Activated CD8-positive, alpha-beta T cell treated with anti-CD3 and anti-CD28 coated beads for 36 hours (primary cell): Measurements from ENCODE around the gene TGM4. TPM values are rescaled to one million over a fixed set of nuclear protein-coding genes. Genes with fewer than 3 reads are reported as not detected.
A peak's percentile ranks its signal among the peaks of the same experiment; 100 is the strongest.

Source experiments
- ATAC-seq: fragments of 200-7000 bp; cut with Tn5 transposase; one replicate; pipeline ENCODE4 v1.10.0; 2021; ENCODE audit warnings: mild to moderate bottlenecking, moderate library complexity
- CTCF ChIA-PET: fragments of 350-600 bp; sonication (Branson Sonifier 250); formaldehyde crosslinking; loops from one replicate; lab custom pipeline; 2021; ENCODE audit warnings: antibody characterized with exemption; lab: Charles Lee
- POLR2A ChIA-PET: fragments of 350-600 bp; sonication (Branson Sonifier 250); formaldehyde crosslinking; loops from one replicate; lab custom pipeline; 2021; ENCODE audit warnings: antibody characterized with exemption; lab: Charles Lee
- DNase-seq: peaks from one replicate; pipeline ENCODE4 v3.0.0-alpha.2; 2020
- H3K27ac Mint-ChIP-seq: one replicate; pipeline ENCODE4 v1.8.0; 2021; ENCODE audit warnings: mild to moderate bottlenecking, mixed read lengths
- H3K27me3 Mint-ChIP-seq: one replicate; pipeline ENCODE4 v1.8.0; 2021; ENCODE audit warnings: mixed read lengths
- H3K36me3 Mint-ChIP-seq: one replicate; pipeline ENCODE4 v1.8.0; 2021; ENCODE audit warnings: low read depth, mixed read lengths
- H3K4me1 Mint-ChIP-seq: one replicate; pipeline ENCODE4 v1.8.0; 2021; ENCODE audit warnings: low read depth, mixed read lengths
- H3K4me3 Mint-ChIP-seq: one replicate; pipeline ENCODE4 v1.8.0; 2021; ENCODE audit warnings: mild to moderate bottlenecking, moderate library complexity, mixed read lengths
- H3K9me3 Mint-ChIP-seq: one replicate; pipeline ENCODE4 v1.8.0; 2021; ENCODE audit warnings: mixed read lengths
- intact Hi-C: fragments of 100-400 bp; cut with micrococcal nuclease; formaldehyde crosslinking; loops from one replicate; pipeline ENCODE4 v1.10.0; 2022
- total RNA-seq, 2 experiments: library from RNA; stranded (reverse); gene quantifications; one replicate each; pipeline ENCODE4 v1.2.3, GENCODE V29; 2021
- TF ChIP-seq, protein P1 (sequence below): fragments of 200-600 bp; IDR thresholded peaks from one replicate; pipeline ENCODE4 v1.8.0; 2022; ENCODE audit warnings: antibody characterized with exemption, mild to moderate bottlenecking

TGM4 gene
- total RNA-seq, 2 experiments from 2014 or later, result not detected

GRCh38 chr3:44877333-44877732 lies 2.9 kb downstream of the TGM4 start:
- DNase-seq (no peak), ATAC-seq (no peak)
- TF ChIP-seq, protein P1, sequence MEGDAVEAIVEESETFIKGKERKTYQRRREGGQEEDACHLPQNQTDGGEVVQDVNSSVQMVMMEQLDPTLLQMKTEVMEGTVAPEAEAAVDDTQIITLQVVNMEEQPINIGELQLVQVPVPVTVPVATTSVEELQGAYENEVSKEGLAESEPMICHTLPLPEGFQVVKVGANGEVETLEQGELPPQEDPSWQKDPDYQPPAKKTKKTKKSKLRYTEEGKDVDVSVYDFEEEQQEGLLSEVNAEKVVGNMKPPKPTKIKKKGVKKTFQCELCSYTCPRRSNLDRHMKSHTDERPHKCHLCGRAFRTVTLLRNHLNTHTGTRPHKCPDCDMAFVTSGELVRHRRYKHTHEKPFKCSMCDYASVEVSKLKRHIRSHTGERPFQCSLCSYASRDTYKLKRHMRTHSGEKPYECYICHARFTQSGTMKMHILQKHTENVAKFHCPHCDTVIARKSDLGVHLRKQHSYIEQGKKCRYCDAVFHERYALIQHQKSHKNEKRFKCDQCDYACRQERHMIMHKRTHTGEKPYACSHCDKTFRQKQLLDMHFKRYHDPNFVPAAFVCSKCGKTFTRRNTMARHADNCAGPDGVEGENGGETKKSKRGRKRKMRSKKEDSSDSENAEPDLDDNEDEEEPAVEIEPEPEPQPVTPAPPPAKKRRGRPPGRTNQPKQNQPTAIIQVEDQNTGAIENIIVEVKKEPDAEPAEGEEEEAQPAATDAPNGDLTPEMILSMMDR, result no peak
- Mint-ChIP-seq H3K4me1 (no peaks in the 10 kb centered on the region), H3K27ac (no peak overlapping the region), H3K27me3 (no peaks in the 10 kb centered on the region), H3K4me3 (no peak overlapping the region), H3K9me3 (no peaks in the 10 kb centered on the region), H3K36me3 (no peaks in the 10 kb centered on the region)
- CTCF ChIA-PET, result no interaction called here
- intact Hi-C loops, result no loop called here
- POLR2A ChIA-PET, result interaction anchor here (1.4 kb wide), 1 partner anchor 11 kb away, joined by 4 read pairs; no protein-coding TSS in a partner anchor

DNA sequence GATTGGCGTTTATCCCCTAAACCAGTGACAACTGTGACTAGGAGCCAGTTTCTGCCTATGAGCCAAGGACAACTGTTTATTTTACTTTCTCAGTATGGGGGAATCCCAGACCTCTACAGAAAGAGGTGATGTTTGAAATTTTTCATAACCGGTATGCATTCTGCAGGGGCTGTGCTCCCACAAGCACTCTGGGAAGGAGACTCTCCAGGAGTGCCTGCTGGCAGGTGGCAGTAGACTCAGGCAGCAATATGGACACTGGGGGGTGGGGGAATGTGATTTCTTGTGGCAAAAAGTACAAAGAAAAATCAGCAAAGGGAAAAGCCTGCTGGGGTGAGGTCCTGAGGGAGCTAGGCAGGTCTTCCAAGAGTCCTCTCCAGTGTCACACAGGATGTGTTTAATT lies 5.9 kb downstream of the TGM4 start:
- Mint-ChIP-seq H3K4me3 (no peak overlapping the region), H3K4me1 (no peaks in the 10 kb centered on the region), H3K27ac (no peak overlapping the region), H3K36me3 (no peaks in the 10 kb centered on the region), H3K27me3 (peaks cover 6% of the 10 kb centered on the region), H3K9me3 (no peaks in the 10 kb centered on the region)
- CTCF ChIA-PET, result no interaction called here
- intact Hi-C loops, result no loop called here
- DNase-seq (no peak), ATAC-seq (no peak)
- TF ChIP-seq, protein P1, result no peak
- POLR2A ChIA-PET, result interaction anchor here (1.3 kb wide), 1 partner anchor 44 kb away, joined by 3 read pairs; no protein-coding TSS in a partner anchor

DNA sequence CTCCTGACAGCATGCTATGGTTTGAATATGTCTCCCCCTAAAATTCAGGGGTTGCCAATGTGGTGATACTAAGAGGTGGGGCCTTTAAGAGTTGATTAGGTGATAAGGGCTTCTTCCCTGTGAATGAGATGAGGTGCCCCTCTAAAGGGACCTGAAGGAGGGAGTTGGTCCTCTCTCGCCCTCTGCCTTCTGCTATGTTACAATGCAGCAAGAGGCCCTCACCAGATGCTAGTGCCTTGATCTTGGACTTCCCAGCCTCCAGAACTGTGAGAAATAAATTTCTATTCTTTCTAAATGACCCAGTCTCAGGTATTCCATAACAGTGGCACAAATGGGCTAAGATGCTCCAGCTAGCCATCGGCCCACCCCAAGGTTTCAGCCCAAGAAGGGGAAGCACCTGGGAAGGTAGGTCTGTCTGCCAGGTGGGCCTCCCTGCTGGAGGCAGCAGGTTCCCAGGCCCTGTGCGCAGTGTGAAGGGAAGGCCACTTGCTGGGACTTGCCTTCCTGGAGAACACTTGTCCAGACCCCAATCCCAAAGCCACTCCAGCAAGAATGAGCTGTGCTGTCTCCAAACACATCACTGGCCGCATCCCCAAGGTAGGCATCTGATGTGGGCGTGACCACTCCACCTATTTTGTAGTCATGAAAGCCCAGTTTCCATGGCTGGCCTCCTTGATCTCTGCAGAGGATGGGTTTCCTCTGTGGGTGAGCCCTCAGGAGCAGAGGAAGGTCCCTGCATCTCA lies 9.0 kb downstream of the TGM4 start:
- POLR2A ChIA-PET, result no interaction called here
- CTCF ChIA-PET, result no interaction called here
- no peaks in the 10 kb centered on the region for H3K36me3 Mint-ChIP-seq

GRCh38 chr3:44883999-44884431 lies 9.6 kb downstream of the TGM4 start:
- TF ChIP-seq, protein P1, result no peak
- Mint-ChIP-seq H3K36me3 (no peaks in the 10 kb centered on the region), H3K27me3 (peaks cover 10% of the 10 kb centered on the region), H3K27ac (no peak overlapping the region), H3K4me3 (no peak overlapping the region), H3K9me3 (no peaks in the 10 kb centered on the region), H3K4me1 (no peaks in the 10 kb centered on the region)
- ChIA-PET POLR2A (no interaction called here), CTCF (no interaction called here)
- no peak for DNase-seq
- intact Hi-C loops, result no loop called here
- ATAC-seq, result no peak

More for the DNA sequence above, 9.0 kb downstream of the TGM4 start:
- H3K4me1 Mint-ChIP-seq, result no peaks in the 10 kb centered on the region
- H3K27me3 Mint-ChIP-seq, result peaks cover 10% of the 10 kb centered on the region
- H3K9me3 Mint-ChIP-seq, result no peaks in the 10 kb centered on the region
- ATAC-seq (no peak), DNase-seq (no peak)
- H3K4me3 Mint-ChIP-seq, result no peak overlapping the region
- no peak overlapping the region for H3K27ac Mint-ChIP-seq
- intact Hi-C loops, result no loop called here
- TF ChIP-seq, protein P1, result no peak

DNA sequence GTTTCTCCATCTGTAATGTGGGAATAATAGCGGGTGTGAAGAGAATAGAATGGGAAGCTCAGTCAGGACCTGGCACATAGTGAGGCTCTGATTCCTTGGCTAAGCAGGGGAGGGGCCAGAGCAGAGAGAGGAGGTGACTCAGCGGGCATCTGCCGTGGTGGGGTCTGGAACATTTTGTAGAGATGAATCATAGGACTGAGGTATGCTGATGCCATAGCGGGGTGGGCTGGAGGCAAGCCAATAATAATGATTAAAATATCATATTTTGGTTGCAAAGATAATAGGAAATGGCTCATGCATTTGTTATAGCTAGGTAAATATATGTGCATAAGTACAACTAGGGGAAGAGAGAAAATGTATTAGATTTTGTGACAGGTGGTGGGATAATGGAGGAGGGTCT lies 11.2 kb downstream of the TGM4 start:
- TF ChIP-seq, protein P1, result no peak
- Mint-ChIP-seq H3K9me3 (no peaks in the 10 kb centered on the region), H3K36me3 (no peaks in the 10 kb centered on the region), H3K4me1 (no peaks in the 10 kb centered on the region), H3K27ac (no peak overlapping the region), H3K4me3 (no peak overlapping the region), H3K27me3 (peaks cover 10% of the 10 kb centered on the region)
- POLR2A ChIA-PET, result no interaction called here
- CTCF ChIA-PET, result no interaction called here
- intact Hi-C loops, result no loop called here
- ATAC-seq, result peak; percentile 55
- no peak for DNase-seq
